PC-9 (cell line): Measurements from ENCODE around the gene NMUR1. TPM values are rescaled to one million over a fixed set of nuclear protein-coding genes. Genes with fewer than 3 reads are reported as not detected.

Source experiments
- BruUV-seq: library from RNA; stranded (reverse); fragments of 400-500 nt; replicated peaks from 2 replicates; lab custom pipeline; 2021; lab: Mats Ljungman, UMichigan
- CTCF ChIA-PET: fragments of 300-600 bp; sonication (Branson Sonifier 250); formaldehyde crosslinking; loops from one replicate; lab custom pipeline; 2022; ENCODE audit warnings: antibody characterized with exemption; lab: Charles Lee
- POLR2A ChIA-PET: fragments of 300-600 bp; sonication (Branson Sonifier 250); formaldehyde crosslinking; loops from one replicate; lab custom pipeline; 2022; ENCODE audit warnings: antibody characterized with exemption; ENCODE audit not compliant: unreplicated experiment; lab: Charles Lee
- DNase-seq, 2 experiments: peaks; one replicate each; pipeline versions ENCODE4 v3.0.0 to v3.0.0-alpha.2; 2015 to 2022; ENCODE audit warnings: mixed read lengths in 1 of 2
- H2AFZ ChIP-seq: fragments of 200-600 bp; sonication (generic); 2 replicates; pipeline ENCODE4 v1.8.1; 2017; ENCODE audit warnings: antibody characterized with exemption
- H3F3A ChIP-seq: fragments of 200-600 bp; sonication (generic); 2 replicates; pipeline ENCODE4 v1.8.1; 2017; ENCODE audit warnings: antibody characterized with exemption, mild to moderate bottlenecking, low read depth; ENCODE audit not compliant: insufficient read depth
- H3K27ac ChIP-seq: fragments of 200-600 bp; sonication (generic); 2 replicates; pipeline ENCODE4 v1.6.1; 2016; ENCODE audit warnings: mixed run types
- H3K27me3 ChIP-seq: fragments of 200-600 bp; sonication (generic); 2 replicates; pipeline ENCODE4 v1.6.1; 2016; ENCODE audit warnings: low read depth, mixed run types; ENCODE audit not compliant: insufficient read depth
- H3K36me3 ChIP-seq: fragments of 200-600 bp; sonication (generic); 2 replicates; pipeline ENCODE4 v1.6.1; 2016; ENCODE audit warnings: low read depth, mixed run types
- H3K4me1 ChIP-seq: fragments of 200-600 bp; sonication (generic); replicated peaks from 2 replicates; pipeline ENCODE4 v1.6.1; 2016; ENCODE audit warnings: mixed run types; ENCODE audit not compliant: insufficient read depth
- H3K4me2 ChIP-seq: fragments of 200-600 bp; sonication (generic); 2 replicates; pipeline ENCODE4 v1.6.1; 2017; ENCODE audit warnings: mixed run types
- H3K4me3 ChIP-seq: fragments of 200-600 bp; sonication (generic); 2 replicates; pipeline ENCODE4 v1.6.1; 2016; ENCODE audit warnings: mixed run types
- H3K79me2 ChIP-seq: fragments of 200-600 bp; sonication (generic); 2 replicates; pipeline ENCODE4 v1.6.1; 2017; ENCODE audit warnings: low read depth, mixed run types
- H3K9me2 ChIP-seq: fragments of 200-600 bp; sonication (generic); 2 replicates; pipeline ENCODE4 v1.8.1; 2017; ENCODE audit warnings: mild to moderate bottlenecking; ENCODE audit not compliant: insufficient read depth
- H3K9me3 ChIP-seq: fragments of 200-600 bp; sonication (generic); 2 replicates; pipeline ENCODE4 v1.8.1; 2016; ENCODE audit warnings: low read depth; ENCODE audit not compliant: insufficient read depth
- H4K20me1 ChIP-seq: fragments of 200-600 bp; sonication (generic); 2 replicates; pipeline ENCODE4 v1.8.1; 2017; ENCODE audit not compliant: insufficient read depth
- CTCF ChIP-seq: fragments of 200-600 bp; sonication (generic); conservative IDR thresholded peaks from 2 replicates; pipeline ENCODE4 v1.6.1; 2017; ENCODE audit warnings: mixed run types, antibody characterized with exemption, mild to moderate bottlenecking, moderate library complexity
- EZH2 ChIP-seq: fragments of 200-600 bp; sonication (generic); IDR thresholded peaks from 2 replicates; pipeline ENCODE4 v1.8.0; 2017; ENCODE audit warnings: antibody characterized with exemption, low read depth
- intact Hi-C: fragments of 100-400 bp; cut with micrococcal nuclease; formaldehyde crosslinking; loops from one replicate; pipeline ENCODE4 v1.10.0; 2022; ENCODE audit not compliant: unreplicated experiment
- total RNA-seq: library from RNA; stranded (reverse); gene quantifications from 2 replicates; pipeline ENCODE4 v1.2.3, GENCODE V29; 2021

NMUR1 gene
- total RNA-seq, 1 experiment from 2014 or later = not detected

GRCh38 chr2:231554327-231554726 is 24.1 kb upstream of the NMUR1 start:
- no peak overlapping the region for H3K4me3 ChIP-seq
- TF ChIP-seq CTCF (no peak), EZH2 (no peak)
- no peak for DNase-seq
- BruUV-seq = no TSS peak
- H2AFZ ChIP-seq = no peak overlapping the region
- H3K9me3 ChIP-seq = no peaks in the 10 kb centered on the region; the same call in 1 of the 2 replicates
- H3F3A ChIP-seq = no peaks in the 10 kb centered on the region
- H4K20me1 ChIP-seq = no peaks in the 10 kb centered on the region
- H3K27me3 ChIP-seq = peaks cover 4% of the 10 kb centered on the region; the same call in 1 of the 2 replicates
- H3K4me2 ChIP-seq = no peak overlapping the region
- H3K27ac ChIP-seq = no peak overlapping the region
- intact Hi-C loops = loop anchor here (10.0 kb wide), 1 partner anchor 330 kb away; no protein-coding TSS in a partner anchor
- ChIA-PET CTCF (no interaction called here), POLR2A (no interaction called here)
- H3K36me3 ChIP-seq = no peaks in the 10 kb centered on the region
- H3K79me2 ChIP-seq = no peaks in the 10 kb centered on the region
- H3K4me1 ChIP-seq = no peaks in the 10 kb centered on the region
- no peaks in the 10 kb centered on the region for H3K9me2 ChIP-seq

GRCh38 chr2:231552752-231553151 is 22.5 kb upstream of the NMUR1 start:
- H3K9me2 ChIP-seq = no peaks in the 10 kb centered on the region
- no peaks in the 10 kb centered on the region for H3K4me1 ChIP-seq
- POLR2A ChIA-PET = no interaction called here
- H3K36me3 ChIP-seq = no peaks in the 10 kb centered on the region
- TF ChIP-seq CTCF (no peak), EZH2 (no peak)
- H3K79me2 ChIP-seq = no peaks in the 10 kb centered on the region
- intact Hi-C loops = loop anchor here (10.0 kb wide), 1 partner anchor 328 kb away; no protein-coding TSS in a partner anchor
- peaks cover 4% of the 10 kb centered on the region; the same call in 1 of the 2 replicates for H3K27me3 ChIP-seq
- H3F3A ChIP-seq = no peaks in the 10 kb centered on the region
- CTCF ChIA-PET = interaction anchor here (0.6 kb wide), 1 partner anchor 130 kb away, joined by 5 read pairs; no protein-coding TSS in a partner anchor
- no peak overlapping the region for H3K27ac ChIP-seq
- no peaks in the 10 kb centered on the region for H4K20me1 ChIP-seq
- no peaks in the 10 kb centered on the region; the same call in 1 of the 2 replicates for H3K9me3 ChIP-seq
- no peak for DNase-seq
- no TSS peak for BruUV-seq
- H3K4me3 ChIP-seq = no peak overlapping the region
- H2AFZ ChIP-seq = no peak overlapping the region
- H3K4me2 ChIP-seq = no peak overlapping the region

- intact Hi-C loops = loop anchor here (10.0 kb wide), 1 partner anchor 325 kb away; no protein-coding TSS in a partner anchor
- H3K27me3 ChIP-seq = peaks cover 4% of the 10 kb centered on the region; the same call in 1 of the 2 replicates
- ChIA-PET POLR2A (no interaction called here), CTCF (no interaction called here)
- no peaks in the 10 kb centered on the region; the same call in 1 of the 2 replicates for H3K9me3 ChIP-seq
- no peak overlapping the region for H2AFZ ChIP-seq
- no peak overlapping the region for H3K4me2 ChIP-seq
- TF ChIP-seq CTCF (no peak), EZH2 (no peak)
- H3K9me2 ChIP-seq = no peaks in the 10 kb centered on the region
- H3K4me3 ChIP-seq = no peak overlapping the region
- no TSS peak for BruUV-seq
- H3K36me3 ChIP-seq = no peaks in the 10 kb centered on the region
- no peaks in the 10 kb centered on the region for H3K79me2 ChIP-seq
- H3K27ac ChIP-seq = no peak overlapping the region
- no peaks in the 10 kb centered on the region for H4K20me1 ChIP-seq
- H3F3A ChIP-seq = 0 out of 2 replicates have a peak, but pooled peaks cover 5% of the 10 kb centered on the region
- H3K4me1 ChIP-seq = peaks cover 12% of the 10 kb centered on the region
- DNase-seq = no peak
Measured at GRCh38 chr2:231549446-231550239, 19.4 kb upstream of the NMUR1 start.
